OCI-LY3 (cell line): ENCODE results near the gene MAS1.
"Not testable (repeated sequence)": the region's sequence is repeated elsewhere in the genome, so short reads cannot be mapped to it uniquely, and the experiment has no call there.

ENCODE experiments used
- H2AFZ ChIP-seq: fragments of 200-600, 300-600 bp; shearing (Covaris generic); 2 replicates; pipeline ENCODE4 v1.6.0; 2014; ENCODE audit warnings: antibody characterized with exemption, low read depth, low read length
- H3K27ac ChIP-seq: fragments of 200-600, 300-600 bp; sonication (generic); 2 replicates; pipeline ENCODE4 v1.5.1; 2014; ENCODE audit warnings: mild to moderate bottlenecking, low read length, moderate library complexity, mixed read lengths
- H3K27me3 ChIP-seq: fragments of 200-600, 300-600 bp; sonication (generic); 2 replicates; pipeline ENCODE4 v1.6.1; 2014; ENCODE audit warnings: low read depth, low read length, mixed read lengths
- H3K36me3 ChIP-seq: fragments of 200-600, 300-600 bp; sonication (generic); replicated peaks from 2 replicates; pipeline ENCODE3; 2014; ENCODE audit warnings: low read depth, low read length, mixed read lengths
- H3K4me1 ChIP-seq: fragments of 300-600, 200-600 bp; sonication (generic); 2 replicates; pipeline ENCODE4 v1.6.1; 2014; ENCODE audit warnings: low read length, mixed read lengths
- H3K4me2 ChIP-seq: fragments of 200-600, 300-600 bp; sonication (generic); 2 replicates; pipeline ENCODE4 v1.6.1; 2014; ENCODE audit warnings: low read length, mixed read lengths
- H3K4me3 ChIP-seq: fragments of 300-600, 200-600 bp; sonication (generic); 2 replicates; pipeline ENCODE4 v1.5.1; 2014; ENCODE audit warnings: antibody characterized with exemption, mild to moderate bottlenecking, low read length, moderate library complexity
- H3K79me2 ChIP-seq: fragments of 300-600, 200-600 bp; shearing (Covaris generic); 2 replicates; pipeline ENCODE4 v1.6.1; 2014; ENCODE audit warnings: mild to moderate bottlenecking, low read length, mixed read lengths
- H3K9ac ChIP-seq: fragments of 300-600, 200-600 bp; shearing (Covaris generic); 2 replicates; pipeline ENCODE4 v1.6.0; 2014; ENCODE audit warnings: mild to moderate bottlenecking, low read length, moderate library complexity
- H3K9me3 ChIP-seq: fragments of 200-600, 300-600 bp; shearing (Covaris generic); 2 replicates; pipeline ENCODE4 v1.6.1; 2014; ENCODE audit warnings: low read length, mixed read lengths; ENCODE audit not compliant: insufficient read depth
- H4K20me1 ChIP-seq: fragments of 200-600, 300-600 bp; sonication (generic); 2 replicates; pipeline ENCODE4 v1.6.1; 2016; ENCODE audit warnings: low read length, mixed read lengths; ENCODE audit not compliant: insufficient read depth
- EZH2phosphoT487 ChIP-seq: fragments of 200-600 bp; shearing (Covaris generic); IDR thresholded peaks from 2 replicates; pipeline ENCODE4 v1.6.1; 2018; ENCODE audit warnings: antibody characterized with exemption, mixed run types, low read depth
- TF ChIP-seq, protein P1 (sequence below): fragments of 200-600, 300-600 bp; sonication (generic); IDR thresholded peaks from 2 replicates; pipeline ENCODE4 v1.5.1; 2014; ENCODE audit warnings: antibody characterized with exemption, low read length, low read depth

Gene MAS1

DNA sequence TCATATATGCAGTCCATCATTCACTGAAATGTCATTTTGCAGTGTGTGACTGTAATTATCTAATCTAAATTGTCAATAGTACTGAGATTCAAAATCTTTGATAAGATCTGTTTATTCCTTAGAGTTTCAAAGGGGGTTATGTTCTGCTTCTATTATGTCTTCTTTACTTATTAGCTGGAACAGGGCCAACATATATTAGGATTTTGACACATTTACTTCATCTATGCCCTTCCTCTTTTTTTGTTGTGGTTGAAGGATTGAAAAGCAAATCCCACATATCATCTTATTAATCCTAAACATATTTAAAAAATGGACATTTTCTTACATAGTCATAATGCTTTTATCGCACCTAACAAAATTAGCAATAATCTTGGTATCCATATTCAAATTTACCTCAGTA is 30.3 kb upstream of the MAS1 start:
- TF ChIP-seq, protein P1, sequence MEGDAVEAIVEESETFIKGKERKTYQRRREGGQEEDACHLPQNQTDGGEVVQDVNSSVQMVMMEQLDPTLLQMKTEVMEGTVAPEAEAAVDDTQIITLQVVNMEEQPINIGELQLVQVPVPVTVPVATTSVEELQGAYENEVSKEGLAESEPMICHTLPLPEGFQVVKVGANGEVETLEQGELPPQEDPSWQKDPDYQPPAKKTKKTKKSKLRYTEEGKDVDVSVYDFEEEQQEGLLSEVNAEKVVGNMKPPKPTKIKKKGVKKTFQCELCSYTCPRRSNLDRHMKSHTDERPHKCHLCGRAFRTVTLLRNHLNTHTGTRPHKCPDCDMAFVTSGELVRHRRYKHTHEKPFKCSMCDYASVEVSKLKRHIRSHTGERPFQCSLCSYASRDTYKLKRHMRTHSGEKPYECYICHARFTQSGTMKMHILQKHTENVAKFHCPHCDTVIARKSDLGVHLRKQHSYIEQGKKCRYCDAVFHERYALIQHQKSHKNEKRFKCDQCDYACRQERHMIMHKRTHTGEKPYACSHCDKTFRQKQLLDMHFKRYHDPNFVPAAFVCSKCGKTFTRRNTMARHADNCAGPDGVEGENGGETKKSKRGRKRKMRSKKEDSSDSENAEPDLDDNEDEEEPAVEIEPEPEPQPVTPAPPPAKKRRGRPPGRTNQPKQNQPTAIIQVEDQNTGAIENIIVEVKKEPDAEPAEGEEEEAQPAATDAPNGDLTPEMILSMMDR: no peak
- TF ChIP-seq EZH2phosphoT487: no peak
- H3K4me2 ChIP-seq: no peak overlapping the region

DNA sequence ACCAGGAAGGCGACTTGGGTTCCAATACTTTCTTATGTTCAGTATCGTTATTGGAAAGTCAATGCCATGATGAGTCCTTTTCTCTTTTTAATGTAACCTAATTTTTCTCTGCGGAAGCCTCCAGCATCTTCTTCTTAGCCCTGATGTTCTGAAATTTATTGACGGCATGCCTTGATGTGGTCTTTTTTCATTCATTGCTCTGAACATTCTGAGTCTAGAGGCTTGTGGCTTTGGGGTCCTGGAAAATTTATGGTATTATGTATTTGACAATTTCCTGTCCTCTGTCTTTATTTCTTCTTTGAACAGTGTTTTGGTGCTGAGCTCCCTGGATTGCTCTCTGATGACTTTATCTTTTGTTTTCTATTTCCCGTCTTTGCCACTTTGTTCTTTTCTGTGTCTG is 28.7 kb upstream of the MAS1 start:
- H3K9me3 ChIP-seq: no peaks in the 10 kb centered on the region
- H3K4me3 ChIP-seq: no peak overlapping the region
- H2AFZ ChIP-seq: no peak overlapping the region
- no peak overlapping the region for H3K4me2 ChIP-seq
- H4K20me1 ChIP-seq: no peaks in the 10 kb centered on the region
- TF ChIP-seq EZH2phosphoT487: no peak
- TF ChIP-seq, protein P1: no peak
- H3K79me2 ChIP-seq: no peaks in the 10 kb centered on the region
- H3K27ac ChIP-seq: no peak overlapping the region
- no peak overlapping the region for H3K9ac ChIP-seq
- no peaks in the 10 kb centered on the region for H3K4me1 ChIP-seq
- 0 out of 2 replicates have a peak, but pooled peaks cover 3% of the 10 kb centered on the region for H3K27me3 ChIP-seq
- H3K36me3 ChIP-seq: no peaks in the 10 kb centered on the region

More for the DNA sequence above, 30.3 kb upstream of the MAS1 start:
- H3K9ac ChIP-seq: no peak overlapping the region
- H3K27ac ChIP-seq: no peak overlapping the region
- no peaks in the 10 kb centered on the region for H4K20me1 ChIP-seq
- H3K36me3 ChIP-seq: no peaks in the 10 kb centered on the region
- H3K79me2 ChIP-seq: no peaks in the 10 kb centered on the region
- no peaks in the 10 kb centered on the region for H3K4me1 ChIP-seq
- no peak overlapping the region for H2AFZ ChIP-seq
- 0 out of 2 replicates have a peak, but pooled peaks cover 4% of the 10 kb centered on the region for H3K27me3 ChIP-seq
- no peak overlapping the region for H3K4me3 ChIP-seq
- H3K9me3 ChIP-seq: no peaks in the 10 kb centered on the region

DNA sequence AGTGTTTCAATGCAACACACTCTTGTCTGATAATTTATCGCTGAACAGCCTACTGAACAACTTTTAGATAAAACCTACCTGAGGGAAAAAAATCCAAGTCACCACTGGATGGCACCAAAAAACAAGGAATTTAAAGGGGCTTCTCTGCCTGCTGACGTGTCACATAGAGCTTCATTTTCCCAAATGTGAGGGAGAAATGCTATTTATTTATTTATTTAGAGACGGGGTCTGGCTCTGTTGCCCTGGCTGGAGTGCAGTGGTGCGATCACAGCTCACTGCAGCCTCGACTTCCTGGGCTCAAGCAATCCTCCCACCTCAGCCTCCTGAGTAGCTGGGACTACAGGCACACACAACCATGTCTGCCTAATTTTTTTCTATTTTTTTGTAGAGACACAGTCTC is 27.4 kb upstream of the MAS1 start:
- not testable (repeated sequence) for H3K4me1 ChIP-seq, H4K20me1 ChIP-seq, H3K79me2 ChIP-seq, H3K36me3 ChIP-seq, H3K9me3 ChIP-seq, H3K27me3 ChIP-seq, H3K4me3 ChIP-seq, H3K27ac ChIP-seq
- H3K4me2 ChIP-seq: peak overlapping the region; percentile 24; the same call in 1 of the 2 replicates
- TF ChIP-seq, protein P1: peak; percentile 55
- H3K9ac ChIP-seq: peak overlapping the region; percentile 17; the same call in 1 of the 2 replicates
- H2AFZ ChIP-seq: 0 out of 2 replicates have a peak overlapping the region, but pooled peaks have one; percentile 39

DNA sequence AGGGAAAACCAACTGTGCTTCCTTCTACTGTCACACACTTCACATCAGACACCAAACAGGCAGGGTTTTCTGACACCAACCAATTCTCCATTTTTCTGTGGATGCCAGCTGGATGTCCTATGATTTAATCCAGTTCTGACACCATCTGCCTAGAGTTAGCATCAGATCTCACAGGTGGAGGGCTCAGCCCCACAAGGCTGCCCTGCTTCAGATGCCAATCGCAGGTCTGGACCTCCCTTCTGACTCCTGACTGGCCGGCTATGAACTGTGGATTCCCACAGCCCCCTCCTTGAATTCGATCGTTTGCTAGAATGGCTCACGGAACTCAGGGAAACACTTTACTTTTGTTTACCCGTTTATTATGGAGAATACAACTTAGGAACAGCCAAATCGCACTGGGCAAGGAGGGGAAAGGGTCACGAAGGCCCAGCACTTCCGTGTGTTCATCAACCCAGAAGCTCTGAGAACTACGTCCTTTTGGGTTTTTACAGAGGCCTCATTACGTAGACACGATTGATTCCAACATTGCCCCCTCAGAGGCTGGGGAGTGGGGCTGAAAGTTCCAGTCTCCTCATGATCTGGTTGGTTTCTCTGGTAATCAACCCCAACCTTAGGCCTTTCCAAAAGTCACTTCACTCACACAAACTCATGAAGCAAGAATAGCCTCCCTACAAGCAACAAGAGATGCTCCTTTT is 25.4 kb upstream of the MAS1 start:
- Histone ChIP-seq H3K9me3 (no peaks in the 10 kb centered on the region), H3K4me1 (no peaks in the 10 kb centered on the region), H3K36me3 (no peaks in the 10 kb centered on the region), H3K27ac (no peak overlapping the region), H3K79me2 (no peaks in the 10 kb centered on the region), H4K20me1 (no peaks in the 10 kb centered on the region), H3K4me3 (no peak overlapping the region), H3K27me3 (no peaks in the 10 kb centered on the region), H2AFZ (no peak overlapping the region), H3K4me2 (no peak overlapping the region), H3K9ac (no peak overlapping the region)
- TF ChIP-seq, protein P1: no peak
- no peak for TF ChIP-seq EZH2phosphoT487
